IMR-90 (cell line): Measurements from ENCODE around the gene GALP. TPM values are rescaled to one million over a fixed set of nuclear protein-coding genes. Genes with fewer than 3 reads are reported as not detected.

Experiments used
- ATAC-seq: fragments of 200-7000 bp; cut with Tn5 transposase; 2 replicates; pipeline ENCODE4 v1.9.1; 2020; ENCODE audit warnings: low read depth, mild to moderate bottlenecking, moderate library complexity
- BruUV-seq: library from RNA; stranded (reverse); fragments of 400-500 nt; replicated peaks from 2 replicates; lab custom pipeline; 2021; lab: Mats Ljungman, UMichigan
- CTCF ChIA-PET: fragments of 300-600 bp; formaldehyde crosslinking; extraction: SDS; loops from one replicate; lab custom pipeline; 2021; ENCODE audit warnings: antibody characterized with exemption; lab: Yijun Ruan, JAX
- POLR2A ChIA-PET: fragments of 300-600 bp; sonication (Branson Sonifier 250); formaldehyde crosslinking; loops from one replicate; lab custom pipeline; 2022; ENCODE audit warnings: antibody characterized with exemption; ENCODE audit not compliant: unreplicated experiment; lab: Charles Lee
- DNase-seq: peaks from one replicate; pipeline ENCODE4 v3.0.0; 2013
- H2AFZ ChIP-seq: replicated peaks from 2 replicates; pipeline ENCODE3; 2013; ENCODE audit warnings: low read length, mild to moderate bottlenecking; ENCODE audit not compliant: poor library complexity
- H2AK5ac ChIP-seq: 2 replicates; pipeline ENCODE4 v1.6.1; 2013; ENCODE audit warnings: low read depth, low read length, inconsistent platforms
- H2AK9ac ChIP-seq: replicated peaks from 2 replicates; pipeline ENCODE3; 2013; ENCODE audit warnings: mild to moderate bottlenecking, low read depth, low read length, moderate library complexity; ENCODE audit not compliant: poor library complexity
- H2BK120ac ChIP-seq: 2 replicates; pipeline ENCODE4 v1.6.1; 2013; ENCODE audit warnings: low read depth, low read length, inconsistent platforms
- H2BK15ac ChIP-seq: 3 replicates; pipeline ENCODE4 v1.6.1; 2013; ENCODE audit warnings: low read depth, low read length, inconsistent platforms
- H2BK20ac ChIP-seq: 2 replicates; pipeline ENCODE4 v1.6.1; 2013; ENCODE audit warnings: low read depth, mild to moderate bottlenecking, inconsistent platforms, low read length, moderate library complexity
- H2BK5ac ChIP-seq: 2 replicates; pipeline ENCODE4 v1.6.1; 2013; ENCODE audit warnings: mild to moderate bottlenecking, low read depth, low read length, inconsistent platforms; ENCODE audit not compliant: poor library complexity, severe bottlenecking
- H3K14ac ChIP-seq: replicated peaks from 2 replicates; pipeline ENCODE4 v1.6.1; 2013; ENCODE audit warnings: low read depth, low read length, inconsistent platforms
- H3K18ac ChIP-seq: 2 replicates; pipeline ENCODE4 v1.6.1; 2013; ENCODE audit warnings: low read depth, low read length, control low read depth
- H3K23ac ChIP-seq: 2 replicates; pipeline ENCODE4 v1.6.1; 2013; ENCODE audit warnings: low read depth, low read length, inconsistent platforms
- H3K27ac ChIP-seq: 2 replicates; pipeline ENCODE4 v1.5.1; 2013; ENCODE audit warnings: mild to moderate bottlenecking, control low read depth, low read length; ENCODE audit not compliant: insufficient read depth
- H3K27me3 ChIP-seq: 2 replicates; pipeline ENCODE4 v1.6.1; 2013; ENCODE audit warnings: low read length; ENCODE audit not compliant: control insufficient read depth, insufficient read depth
- H3K36me3 ChIP-seq: 2 replicates; pipeline ENCODE4 v1.6.1; 2013; ENCODE audit warnings: low read length, mixed read lengths; ENCODE audit not compliant: control insufficient read depth, insufficient read depth
- H3K4ac ChIP-seq: 2 replicates; pipeline ENCODE4 v1.6.1; 2013; ENCODE audit warnings: low read depth, low read length, inconsistent platforms
- H3K4me1 ChIP-seq: 2 replicates; pipeline ENCODE4 v1.6.1; 2013; ENCODE audit warnings: low read length, mixed read lengths; ENCODE audit not compliant: control insufficient read depth, insufficient read depth
- H3K4me2 ChIP-seq: 2 replicates; pipeline ENCODE4 v1.6.1; 2013; ENCODE audit warnings: low read depth, mild to moderate bottlenecking, control low read depth, low read length, moderate library complexity
- H3K4me3 ChIP-seq: 2 replicates; pipeline ENCODE4 v1.5.1; 2013; ENCODE audit warnings: low read depth, mild to moderate bottlenecking, control low read depth, low read length, moderate library complexity; ENCODE audit not compliant: insufficient read depth
- H3K56ac ChIP-seq: 2 replicates; pipeline ENCODE4 v1.6.1; 2013; ENCODE audit warnings: low read length, inconsistent platforms; ENCODE audit not compliant: insufficient read depth; ENCODE audit errors: extremely low read depth
- H3K79me1 ChIP-seq, 2 experiments: 2 replicates each; pipeline ENCODE4 v1.6.1; 2013; ENCODE audit warnings: low read length in 2 of 2, inconsistent platforms in 1 of 2, low read depth in 1 of 2
- H3K9ac ChIP-seq: 2 replicates; pipeline ENCODE4 v1.6.1; 2013; ENCODE audit warnings: low read depth, low read length, control low read depth
- H3K9me1 ChIP-seq: 2 replicates; pipeline ENCODE4 v1.6.1; 2013; ENCODE audit warnings: low read length, inconsistent platforms; ENCODE audit not compliant: insufficient read depth
- H3K9me3 ChIP-seq: 2 replicates; pipeline ENCODE4 v1.6.1; 2013; ENCODE audit warnings: low read length; ENCODE audit not compliant: control insufficient read depth, insufficient read depth
- H4K20me1 ChIP-seq: 2 replicates; pipeline ENCODE4 v1.6.1; 2013; ENCODE audit warnings: low read length, inconsistent platforms; ENCODE audit not compliant: insufficient read depth
- H4K5ac ChIP-seq: 2 replicates; pipeline ENCODE4 v1.6.1; 2013; ENCODE audit warnings: mild to moderate bottlenecking, low read depth, low read length, control low read depth
- H4K8ac ChIP-seq, 2 experiments: 2 replicates each; pipeline ENCODE4 v1.6.1; 2013; ENCODE audit warnings: low read depth in 2 of 2, low read length in 2 of 2, control low read depth in 1 of 2, inconsistent platforms in 1 of 2
- H4K91ac ChIP-seq: 2 replicates; pipeline ENCODE4 v1.6.1; 2013; ENCODE audit warnings: low read depth, low read length, inconsistent platforms; ENCODE audit not compliant: insufficient read depth
- CEBPB ChIP-seq: IDR thresholded peaks from 2 replicates; pipeline ENCODE4 v1.6.1; 2012; ENCODE audit warnings: low read depth, low read length, improper control_type of control experiment
- CHD1 ChIP-seq: IDR thresholded peaks from 2 replicates; pipeline ENCODE4 v1.6.1; 2012; ENCODE audit warnings: low read depth, low read length, improper control_type of control experiment
- CTCF ChIP-seq: conservative IDR thresholded peaks from 2 replicates; pipeline ENCODE4 v1.5.1; 2012; ENCODE audit warnings: mild to moderate bottlenecking, low read depth, low read length, improper control_type of control experiment
- ELK1 ChIP-seq: fragments of 150-350 bp; IDR thresholded peaks from 2 replicates; pipeline ENCODE4 v1.6.1; 2016; ENCODE audit warnings: low read depth, mild to moderate bottlenecking, low read length, moderate library complexity, borderline replicate concordance
- FOS ChIP-seq: fragments of 150-350 bp; IDR thresholded peaks from 2 replicates; pipeline ENCODE4 v1.6.1; 2016; ENCODE audit warnings: low read depth, low read length
- MAFK ChIP-seq: IDR thresholded peaks from 2 replicates; pipeline ENCODE4 v1.6.1; 2012; ENCODE audit warnings: low read depth, low read length, improper control_type of control experiment
- MAZ ChIP-seq: IDR thresholded peaks from 2 replicates; pipeline ENCODE4 v1.6.1; 2012; ENCODE audit warnings: low read depth, mild to moderate bottlenecking, low read length, improper control_type of control experiment, moderate library complexity, borderline replicate concordance
- MXI1 ChIP-seq: IDR thresholded peaks from 2 replicates; pipeline ENCODE4 v1.6.1; 2012; ENCODE audit warnings: low read depth, mild to moderate bottlenecking, low read length, moderate library complexity, borderline replicate concordance
- NFE2L2 ChIP-seq: fragments of 150-350 bp; IDR thresholded peaks from 2 replicates; pipeline ENCODE4 v1.6.1; 2016; ENCODE audit warnings: low read depth, mild to moderate bottlenecking, low read length
- POLR2A ChIP-seq: IDR thresholded peaks from 2 replicates; pipeline ENCODE4 v1.6.1; 2012; ENCODE audit warnings: mild to moderate bottlenecking, low read depth, low read length
- RCOR1 ChIP-seq: IDR thresholded peaks from 2 replicates; pipeline ENCODE4 v1.6.1; 2012; ENCODE audit warnings: mild to moderate bottlenecking, low read length, improper control_type of control experiment; ENCODE audit not compliant: insufficient replicate concordance
- RFX5 ChIP-seq: IDR thresholded peaks from 2 replicates; pipeline ENCODE4 v1.8.0; 2012; ENCODE audit warnings: low read depth, mild to moderate bottlenecking, low read length, moderate library complexity
- SMC3 ChIP-seq: fragments of 150-350 bp; IDR thresholded peaks from 2 replicates; pipeline ENCODE4 v1.6.1; 2016; ENCODE audit warnings: low read depth, mild to moderate bottlenecking, antibody characterized with exemption, low read length, moderate library complexity
- WGBS, 2 experiments: methylation state at CpG; one replicate each; pipeline versions ENCODE4 v1.1.5 to v1.1.7; 2013; ENCODE audit warnings: missing lambda C conversion rate in 2 of 2; ENCODE audit not compliant: insufficient read length in 1 of 2; ENCODE audit errors: extremely low coverage in 2 of 2; 5-methylcytosine and 5-hydroxymethylcytosine counted together
- dilution Hi-C: fragments of 300-500 bp; cut with HindIII; formaldehyde crosslinking; loops from one replicate; pipeline ENCODE4 v1.14.3; 2018; ENCODE audit warnings: low sequenced_read_pairs; ENCODE audit not compliant: unreplicated experiment
- in situ Hi-C: fragments of 300-500 bp; cut with MboI; formaldehyde crosslinking; loops from 3 replicates; pipeline ENCODE4 v1.14.3; 2019; ENCODE audit warnings: low sequenced_read_pairs, inconsistent platforms, mixed read lengths
- intact Hi-C: fragments of 100-400 bp; cut with micrococcal nuclease; formaldehyde crosslinking; loops from 2 replicates; pipeline ENCODE4 v1.10.0; 2022
- polyA plus RNA-seq, 3 experiments: library from polyadenylated mRNA; depleted of rRNA; stranded (reverse); fragments of >200 nt; gene quantifications; 2 replicates each; pipeline ENCODE4 v1.2.3, GENCODE V29; 2012; ENCODE audit warnings: low replicate concordance in 1 of 3
- total RNA-seq: library from RNA; depleted of rRNA; stranded (reverse); fragments of >200 nt; gene quantifications from 2 replicates; pipeline ENCODE4 v1.2.3, GENCODE V29; 2012

GALP gene
- total and polyA plus RNA-seq, 2 of the 4 experiments (the other 2 are of a cell fraction) = not detected

GRCh38 chr19:56176881-56177280 is 1.1 kb downstream of the GALP start:
- Histone ChIP-seq H3K79me1 (no peaks in the 10 kb centered on the region), H2BK20ac (no peak overlapping the region), H2AK5ac (no peak overlapping the region), H4K91ac (no peak overlapping the region), H3K9ac (no peak overlapping the region), H3K4me2 (no peak overlapping the region), H3K4me3 (no peak overlapping the region), H3K18ac (no peak overlapping the region), H2BK120ac (no peak overlapping the region), H4K20me1 (no peaks in the 10 kb centered on the region; the same call in 1 of the 2 replicates), H3K14ac (no peak overlapping the region), H2AK9ac (no peak overlapping the region), H2BK5ac (no peak overlapping the region), H3K4ac (no peak overlapping the region), H3K36me3 (no peaks in the 10 kb centered on the region), H3K23ac (no peak overlapping the region), H3K9me3 (0 out of 2 replicates have a peak, but pooled peaks cover 2% of the 10 kb centered on the region), H3K4me1 (no peaks in the 10 kb centered on the region), H4K5ac (no peak overlapping the region), H3K56ac (no peak overlapping the region), H3K9me1 (no peaks in the 10 kb centered on the region), H2BK15ac (no peak overlapping the region), H2AFZ (no peak overlapping the region), H4K8ac (no peak overlapping the region), H3K27ac (no peak overlapping the region), H3K27me3 (peaks cover 9% of the 10 kb centered on the region; the same call in 1 of the 2 replicates)
- 80% methylated on average over 10 of the region's 18 CpGs; no CpG with 5 or more reads in 1 of the 2 experiments for WGBS, 2 experiments
- dilution Hi-C loops = no loop called here
- ChIA-PET POLR2A (no interaction called here), CTCF (no interaction called here)
- in situ Hi-C loops = no loop called here
- no peak for DNase-seq
- TF ChIP-seq CTCF (no peak), MAZ (no peak), RCOR1 (no peak), RFX5 (no peak), SMC3 (no peak), POLR2A (no peak), MXI1 (no peak), NFE2L2 (no peak), CHD1 (no peak), CEBPB (no peak), FOS (no peak), MAFK (no peak), ELK1 (no peak)
- no peak for ATAC-seq
- BruUV-seq = no TSS peak
- intact Hi-C loops = loop anchor here (10.0 kb wide), 1 partner anchor 138 kb away; the partner anchor contains the start of gene ZSCAN5A
